Fibroblast of villous mesenchyme (primary cell): ENCODE results near the gene CDX1. TPM values are rescaled to one million over a fixed set of nuclear protein-coding genes. Genes with fewer than 3 reads are reported as not detected.

ENCODE experiments used
- DNase-seq: peaks from one replicate; pipeline ENCODE4 v3.0.0-alpha.2; 2010; ENCODE audit warnings: low read depth
- H3K4me3 ChIP-seq: 2 replicates; pipeline ENCODE4 v1.5.1; 2011; ENCODE audit warnings: low read depth, mild to moderate bottlenecking, low read length
- CTCF ChIP-seq: IDR thresholded peaks from 2 replicates; pipeline ENCODE4 v1.5.1; 2012; ENCODE audit warnings: low read depth, mild to moderate bottlenecking, low read length; ENCODE audit not compliant: insufficient read depth
- total RNA-seq: library from RNA; depleted of rRNA; stranded (reverse); fragments of >200 nt; gene quantifications from 2 replicates; pipeline ENCODE4 v1.2.3, GENCODE V29; 2012

CDX1 gene
- total RNA-seq, 1 donor: under 0.01 TPM

- DNase-seq: no peak
- no peak overlapping the region for H3K4me3 ChIP-seq
- no peak for TF ChIP-seq CTCF
Observed at GRCh38 chr5:150131461-150131860, 35.1 kb upstream of the CDX1 start.

GRCh38 chr5:150131978-150132694, 34.4 kb upstream of the CDX1 start:
- peak; percentile 58 for DNase-seq
- no peak overlapping the region for H3K4me3 ChIP-seq
- TF ChIP-seq CTCF: no peak

GRCh38 chr5:150132740-150133139, 33.8 kb upstream of the CDX1 start:
- DNase-seq: no peak
- no peak for TF ChIP-seq CTCF
- no peak overlapping the region for H3K4me3 ChIP-seq

- no peak overlapping the region for H3K4me3 ChIP-seq
- TF ChIP-seq CTCF: no peak
- no peak for DNase-seq
Observed at GRCh38 chr5:150133581-150134197, 32.9 kb upstream of the CDX1 start.

GRCh38 chr5:150134198-150134588, 32.4 kb upstream of the CDX1 start:
- TF ChIP-seq CTCF: no peak
- H3K4me3 ChIP-seq: no peak overlapping the region
- DNase-seq: no peak

- no peak overlapping the region for H3K4me3 ChIP-seq
- no peak for DNase-seq
- TF ChIP-seq CTCF: no peak
Observed at GRCh38 chr5:150135557-150136304, 30.8 kb upstream of the CDX1 start.
